HL-60 (cell line): ENCODE data around the gene STS.

Experiments used
- GABPA ChIP-seq: IDR thresholded peaks from 2 replicates; pipeline ENCODE4 v1.6.1; 2012; ENCODE audit warnings: low read depth
- POLR2AphosphoS5 ChIP-seq: IDR thresholded peaks from 2 replicates; pipeline ENCODE4 v1.6.1; 2012; ENCODE audit warnings: low read depth
- REST ChIP-seq: IDR thresholded peaks from 2 replicates; pipeline ENCODE4 v1.6.1; 2012; ENCODE audit warnings: low read depth; ENCODE audit not compliant: insufficient replicate concordance
- SPI1 ChIP-seq: IDR thresholded peaks from 2 replicates; pipeline ENCODE4 v1.6.1; 2012; ENCODE audit warnings: low read depth, mild to moderate bottlenecking, borderline replicate concordance
- TF ChIP-seq, protein P1 (sequence below): IDR thresholded peaks from one replicate; pipeline ENCODE4 v1.5.1; 2011; ENCODE audit warnings: low read length, control low read depth, inconsistent platforms; ENCODE audit not compliant: insufficient read depth

DNA sequence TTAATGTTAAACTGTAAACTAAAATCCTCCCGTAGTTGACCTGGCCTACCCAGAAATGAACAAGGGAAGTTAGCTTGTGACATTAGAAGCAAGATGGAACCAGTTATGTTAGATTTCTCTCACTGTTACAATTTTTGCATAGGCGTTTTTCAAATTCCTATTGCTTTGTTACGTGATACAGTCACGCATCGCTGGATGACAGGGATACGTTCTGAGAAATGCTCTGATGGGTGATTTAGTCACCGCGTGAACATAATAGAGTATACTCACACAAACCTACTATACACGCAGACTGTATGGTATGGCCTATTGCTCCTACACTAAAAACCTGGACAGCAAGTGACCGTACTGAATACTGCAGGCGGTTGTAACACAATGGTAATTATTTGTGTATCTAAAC, 47.1 kb downstream of the STS start:
- TF ChIP-seq, protein P1, sequence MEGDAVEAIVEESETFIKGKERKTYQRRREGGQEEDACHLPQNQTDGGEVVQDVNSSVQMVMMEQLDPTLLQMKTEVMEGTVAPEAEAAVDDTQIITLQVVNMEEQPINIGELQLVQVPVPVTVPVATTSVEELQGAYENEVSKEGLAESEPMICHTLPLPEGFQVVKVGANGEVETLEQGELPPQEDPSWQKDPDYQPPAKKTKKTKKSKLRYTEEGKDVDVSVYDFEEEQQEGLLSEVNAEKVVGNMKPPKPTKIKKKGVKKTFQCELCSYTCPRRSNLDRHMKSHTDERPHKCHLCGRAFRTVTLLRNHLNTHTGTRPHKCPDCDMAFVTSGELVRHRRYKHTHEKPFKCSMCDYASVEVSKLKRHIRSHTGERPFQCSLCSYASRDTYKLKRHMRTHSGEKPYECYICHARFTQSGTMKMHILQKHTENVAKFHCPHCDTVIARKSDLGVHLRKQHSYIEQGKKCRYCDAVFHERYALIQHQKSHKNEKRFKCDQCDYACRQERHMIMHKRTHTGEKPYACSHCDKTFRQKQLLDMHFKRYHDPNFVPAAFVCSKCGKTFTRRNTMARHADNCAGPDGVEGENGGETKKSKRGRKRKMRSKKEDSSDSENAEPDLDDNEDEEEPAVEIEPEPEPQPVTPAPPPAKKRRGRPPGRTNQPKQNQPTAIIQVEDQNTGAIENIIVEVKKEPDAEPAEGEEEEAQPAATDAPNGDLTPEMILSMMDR, result no peak
- TF ChIP-seq POLR2AphosphoS5, result no peak
- TF ChIP-seq SPI1, result no peak
- TF ChIP-seq REST, result no peak
- no peak for TF ChIP-seq GABPA
